HG03565 (cell line): Measurements from ENCODE around the gene ABAT.

Experiments
- ATAC-seq: cut with Tn5 transposase; IDR thresholded peaks from one replicate; pipeline ENCODE4 v1.9.1; 2021; ENCODE audit warnings: mild to moderate bottlenecking, moderate library complexity; ENCODE audit not compliant: unreplicated experiment

The ABAT gene

GRCh38 chr16:8714807-8715206 is 40.4 kb downstream of the ABAT start:
- no peak for ATAC-seq

- ATAC-seq, result no peak
These were observed 41.6 kb downstream of the ABAT start for GRCh38 chr16:8716052-8716451.

DNA sequence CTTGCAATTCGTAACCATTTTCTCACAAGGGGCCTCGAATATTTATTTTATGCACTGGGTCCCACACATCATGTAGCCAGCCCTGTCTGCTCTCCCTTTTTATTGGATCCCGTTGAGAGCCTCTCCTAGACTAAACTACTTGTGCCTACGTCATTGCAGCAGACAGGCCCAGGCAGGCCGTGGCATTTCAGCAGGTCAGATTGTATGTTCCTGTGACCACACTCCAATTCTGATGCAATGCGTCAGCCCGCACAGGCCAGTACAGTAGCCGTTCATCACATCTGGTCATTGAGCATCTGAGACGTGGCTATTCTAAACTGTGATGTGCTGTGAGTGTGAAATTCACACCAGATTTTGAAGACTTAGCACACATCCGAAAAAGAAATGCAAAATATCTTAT is 42.2 kb downstream of the ABAT start:
- ATAC-seq, result no peak

GRCh38 chr16:8717469-8717868 is 43.1 kb downstream of the ABAT start:
- no peak for ATAC-seq

DNA sequence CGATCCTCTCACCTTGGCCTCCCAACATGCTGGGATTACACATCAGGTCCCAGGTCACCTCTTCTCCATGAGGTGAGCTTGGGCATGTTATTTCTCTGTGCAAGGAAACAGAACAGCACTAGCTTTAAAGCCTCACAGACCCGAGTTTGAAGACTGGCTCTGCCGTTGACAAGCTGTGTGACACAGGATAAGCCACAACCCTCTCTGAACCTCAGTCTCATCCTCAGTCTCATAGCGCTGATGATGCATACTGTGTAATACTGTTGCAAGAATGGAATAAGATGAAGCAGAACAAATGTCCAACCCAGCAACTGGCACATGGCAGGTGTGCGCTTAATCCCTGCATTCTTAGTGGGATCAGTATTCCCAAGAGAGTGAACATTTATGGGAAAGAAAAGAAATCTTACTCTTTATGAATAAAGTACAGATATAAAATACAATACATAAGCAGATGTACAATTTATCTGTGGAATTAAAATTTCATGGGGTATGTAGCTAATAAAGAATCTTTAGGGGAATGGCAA is 43.5 kb downstream of the ABAT start:
- ATAC-seq, result no peak

DNA sequence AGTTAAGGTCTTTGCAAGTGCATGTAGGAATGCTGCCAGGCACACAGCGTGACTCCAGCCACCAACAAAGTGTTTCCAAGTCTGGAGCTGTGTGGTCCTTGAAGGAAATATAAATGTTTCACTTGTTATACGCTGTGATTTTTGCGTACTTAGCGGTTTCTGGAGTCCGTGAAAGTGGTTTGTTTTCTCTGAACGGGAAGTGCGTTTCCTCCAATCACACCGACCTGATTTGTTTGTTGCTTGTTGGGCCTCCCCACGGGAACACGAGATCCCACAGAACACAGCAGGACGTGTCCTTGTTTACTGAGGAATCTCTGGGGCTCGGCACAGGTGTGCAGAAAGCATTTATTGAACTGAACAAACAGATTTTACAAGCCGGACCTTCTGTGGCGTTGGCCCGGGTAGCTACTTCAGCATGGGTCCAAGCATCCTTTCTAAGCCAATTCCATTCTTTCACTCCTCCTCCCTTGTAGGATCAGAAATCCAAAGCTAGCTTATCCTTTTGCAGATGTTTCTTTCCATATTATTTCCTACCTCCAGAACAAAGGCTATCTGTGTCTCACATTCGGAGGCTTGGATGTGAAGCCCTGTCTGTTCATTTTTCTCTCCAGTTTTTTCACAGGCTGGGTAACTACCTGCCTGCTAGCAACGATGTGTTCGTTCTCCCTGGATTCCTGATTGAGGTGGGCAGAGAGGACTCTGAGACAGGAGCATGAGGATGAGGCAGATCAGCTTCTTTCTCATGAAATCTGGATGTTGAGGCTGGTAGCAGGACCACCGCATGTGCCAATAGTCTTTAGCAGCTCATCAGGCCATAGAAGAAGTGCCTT is 44.6 kb downstream of the ABAT start:
- no peak for ATAC-seq

DNA sequence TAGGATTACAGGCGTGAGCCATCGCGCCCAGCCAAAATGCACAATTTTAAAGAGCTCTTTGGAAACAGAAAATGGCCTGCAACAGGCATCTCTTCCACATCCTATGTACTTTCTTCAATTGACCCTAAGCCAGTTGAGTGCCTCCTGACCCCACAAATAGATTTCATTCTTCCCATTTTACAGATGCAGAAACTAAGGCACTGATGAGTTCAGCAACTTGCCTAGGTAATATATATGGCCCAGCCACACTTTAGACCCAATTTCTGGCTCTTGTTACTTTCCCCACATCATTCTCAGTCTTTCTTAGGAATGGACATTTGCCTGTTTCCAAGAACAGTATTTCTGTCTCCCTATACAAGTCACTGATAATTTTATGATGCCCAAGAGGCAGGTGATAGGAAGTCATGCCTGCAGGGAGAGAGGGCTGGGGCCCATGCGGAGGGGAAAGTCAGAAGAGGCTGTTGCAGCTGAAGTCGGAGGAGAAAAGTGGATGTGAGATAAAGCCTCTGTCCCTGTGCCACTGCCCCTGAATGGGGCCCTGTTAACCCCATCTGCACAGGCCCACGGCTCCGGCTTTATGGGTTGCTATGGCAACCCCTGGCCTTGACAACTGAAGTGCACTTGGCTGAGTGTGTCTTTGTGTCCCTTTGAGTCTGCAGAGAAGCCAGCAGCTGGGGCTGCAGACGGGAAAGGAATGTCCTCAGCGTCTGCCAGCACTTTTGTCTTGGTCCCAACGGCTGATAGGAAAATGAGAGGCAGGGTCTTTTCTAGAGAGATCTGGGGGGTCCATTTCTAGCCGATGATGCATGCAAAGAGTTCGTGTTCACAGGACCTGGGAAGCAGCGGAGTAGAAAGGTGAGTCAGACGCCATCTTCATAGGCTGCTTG is 45.9 kb downstream of the ABAT start:
- no peak for ATAC-seq

- no peak for ATAC-seq
These were observed 46.5 kb downstream of the ABAT start for GRCh38 chr16:8720967-8721308.

DNA sequence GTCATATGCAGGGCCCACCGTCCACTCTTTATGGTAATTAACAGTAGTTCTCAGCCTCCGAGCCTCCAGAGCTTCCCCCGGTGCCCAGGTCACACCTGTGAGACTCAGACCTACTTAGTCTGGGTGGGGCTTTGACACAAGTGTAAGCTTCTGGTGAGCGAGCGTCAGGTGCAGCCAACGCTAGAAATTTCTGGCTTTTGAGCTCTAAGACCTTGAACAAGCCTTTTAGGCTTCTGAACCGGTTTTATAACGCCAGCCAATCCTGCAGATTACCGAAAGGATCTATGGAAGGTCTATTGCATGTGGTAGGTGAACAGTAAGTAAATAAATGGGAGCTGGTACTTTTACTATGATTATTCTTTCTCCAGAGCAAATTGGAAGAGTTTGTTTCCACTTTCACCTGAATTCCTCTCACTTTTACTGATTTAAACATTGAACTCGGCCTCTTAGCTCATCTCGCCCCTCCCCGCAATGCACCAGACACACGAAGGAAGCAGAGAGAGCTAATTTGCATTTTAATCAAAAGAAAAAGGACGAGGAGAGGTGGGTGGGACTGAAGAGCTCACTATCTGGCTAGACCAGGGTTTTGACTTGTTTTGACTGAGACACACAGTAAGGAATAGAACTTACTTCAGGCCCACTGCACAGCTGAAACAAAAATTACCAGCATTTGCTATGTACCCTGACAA is 47.1 kb downstream of the ABAT start:
- no peak for ATAC-seq

DNA sequence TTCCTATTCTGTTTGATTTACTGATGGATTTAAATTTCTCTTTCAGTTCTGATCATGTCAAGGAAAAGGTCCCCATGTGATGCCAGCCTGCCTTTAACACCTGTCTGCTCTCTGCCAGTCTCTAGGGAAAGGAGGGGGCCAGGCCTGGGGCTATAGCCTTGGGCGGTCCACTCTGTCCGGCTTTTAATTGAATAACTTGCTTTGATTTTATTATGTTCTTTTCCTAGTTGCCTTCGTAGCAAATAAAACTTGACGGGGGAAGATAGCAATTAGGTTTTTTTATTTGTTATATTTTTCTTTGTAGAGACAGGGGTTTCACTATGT is 47.6 kb downstream of the ABAT start:
- no peak for ATAC-seq

- ATAC-seq, result no peak
These were observed 51.2 kb downstream of the ABAT start for GRCh38 chr16:8725513-8726178.

DNA sequence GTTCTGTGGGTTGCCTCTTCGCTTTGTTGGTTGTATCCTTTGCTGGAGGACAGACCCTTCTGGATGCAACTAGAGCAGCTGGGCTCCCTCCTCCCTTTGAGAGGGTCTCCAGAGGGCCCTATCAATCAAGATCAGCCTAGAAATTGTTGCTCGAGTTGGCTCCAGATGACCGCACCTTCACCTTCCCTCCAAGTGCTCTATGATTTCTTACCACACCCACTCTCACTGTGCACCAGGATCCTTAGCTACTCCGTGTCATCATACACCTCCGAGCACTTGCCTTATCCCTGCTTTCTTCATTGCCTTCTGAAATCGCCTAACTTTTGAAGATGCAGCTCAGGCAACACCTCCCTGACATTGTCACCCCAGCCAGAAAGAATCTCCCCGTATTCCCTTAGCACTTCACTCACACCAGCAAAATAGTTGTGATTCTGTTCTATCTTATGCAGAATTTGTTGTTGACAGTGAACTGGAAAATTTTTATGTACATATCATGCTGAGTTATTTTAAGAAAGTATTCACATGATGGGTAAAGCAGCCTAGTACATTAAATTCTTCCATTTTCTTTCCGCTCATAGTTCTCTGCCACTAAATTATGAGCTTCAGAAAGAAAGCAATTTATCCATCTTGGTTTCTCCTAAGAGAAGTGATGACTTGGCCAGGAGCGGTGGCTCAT is 52.9 kb downstream of the ABAT start:
- no peak for ATAC-seq

- no peak for ATAC-seq
These were observed 53.6 kb downstream of the ABAT start for GRCh38 chr16:8727857-8728618.

GRCh38 chr16:8729779-8730334 is 55.4 kb downstream of the ABAT start:
- ATAC-seq, result no peak

DNA sequence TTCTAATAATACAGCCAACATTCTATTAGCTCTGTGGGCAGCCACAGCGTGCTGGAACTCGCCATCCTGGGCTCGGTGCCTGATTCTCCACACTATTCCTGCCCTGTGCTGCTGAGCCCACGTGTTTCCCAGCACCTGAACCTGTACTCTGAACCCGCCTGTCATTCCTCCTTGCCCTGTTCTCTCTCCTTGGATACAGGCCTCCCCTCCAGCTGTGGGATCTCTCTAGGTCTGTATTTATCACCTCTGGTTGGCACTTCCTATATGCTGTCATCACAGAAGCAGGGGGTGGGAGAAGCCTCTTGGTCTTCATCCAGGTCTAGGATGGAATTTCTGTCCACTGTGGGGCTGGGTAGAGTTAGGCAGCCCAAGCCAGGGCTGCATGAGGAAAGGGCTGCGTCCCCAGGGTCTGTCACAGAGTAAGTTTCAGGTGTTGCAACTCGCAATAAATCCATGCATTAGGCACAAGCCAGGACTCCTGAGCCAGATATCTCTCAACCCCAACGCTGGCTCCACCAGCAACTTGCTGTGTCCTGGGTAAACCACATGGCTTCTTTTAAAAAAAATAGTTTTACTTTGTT is 56.0 kb downstream of the ABAT start:
- no peak for ATAC-seq

- ATAC-seq, result no peak
These were observed 59.6 kb downstream of the ABAT start for GRCh38 chr16:8733849-8734540.

DNA sequence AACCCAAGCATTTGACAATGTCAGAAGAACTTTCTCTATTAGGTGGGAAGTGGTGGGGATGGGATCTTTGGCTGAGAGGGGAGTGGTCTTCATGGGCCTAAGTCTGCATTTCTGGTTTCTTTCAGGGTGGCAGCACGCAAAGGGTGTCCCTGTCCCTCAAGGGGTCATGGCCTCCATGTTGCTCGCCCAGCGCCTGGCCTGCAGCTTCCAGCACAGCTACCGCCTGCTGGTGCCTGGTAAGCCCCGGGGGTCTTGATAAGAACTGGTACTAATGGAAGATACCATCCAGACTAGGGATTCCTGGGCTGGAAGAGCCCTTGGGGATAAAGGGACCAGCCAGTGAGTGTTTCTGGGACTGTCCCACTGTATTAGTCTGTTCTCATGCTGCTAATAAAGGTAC is 61.2 kb downstream of the ABAT start:
- no peak for ATAC-seq

- no peak for ATAC-seq
These were observed 61.8 kb downstream of the ABAT start for GRCh38 chr16:8736123-8736668.
